Bladder microvascular endothelial cell (primary cell): ENCODE measurements around the gene STX3. TPM values are rescaled to one million over a fixed set of nuclear protein-coding genes. Genes with fewer than 3 reads are reported as not detected.

ENCODE experiments used
- total RNA-seq: library from RNA; depleted of rRNA; stranded (reverse); fragments of >200 nt; gene quantifications from 2 replicates; pipeline ENCODE4 v1.2.3, GENCODE V29; 2014

STX3 gene
- 46.1 and 101 TPM in 2 replicates for total RNA-seq

GRCh38 chr11:59754859-59755700, at the start of gene STX3:
STX3 (plus strand) TSS chr11:59755376; CDS start chr11:59755606, 230 bp downstream.

GRCh38 chr11:59713745-59714144, 41.4 kb upstream of the STX3 start, which contains the start of gene OR10V1:
OR10V1 (minus strand) TSS chr11:59713845; CDS start chr11:59713845, 0 bp downstream.

DNA sequence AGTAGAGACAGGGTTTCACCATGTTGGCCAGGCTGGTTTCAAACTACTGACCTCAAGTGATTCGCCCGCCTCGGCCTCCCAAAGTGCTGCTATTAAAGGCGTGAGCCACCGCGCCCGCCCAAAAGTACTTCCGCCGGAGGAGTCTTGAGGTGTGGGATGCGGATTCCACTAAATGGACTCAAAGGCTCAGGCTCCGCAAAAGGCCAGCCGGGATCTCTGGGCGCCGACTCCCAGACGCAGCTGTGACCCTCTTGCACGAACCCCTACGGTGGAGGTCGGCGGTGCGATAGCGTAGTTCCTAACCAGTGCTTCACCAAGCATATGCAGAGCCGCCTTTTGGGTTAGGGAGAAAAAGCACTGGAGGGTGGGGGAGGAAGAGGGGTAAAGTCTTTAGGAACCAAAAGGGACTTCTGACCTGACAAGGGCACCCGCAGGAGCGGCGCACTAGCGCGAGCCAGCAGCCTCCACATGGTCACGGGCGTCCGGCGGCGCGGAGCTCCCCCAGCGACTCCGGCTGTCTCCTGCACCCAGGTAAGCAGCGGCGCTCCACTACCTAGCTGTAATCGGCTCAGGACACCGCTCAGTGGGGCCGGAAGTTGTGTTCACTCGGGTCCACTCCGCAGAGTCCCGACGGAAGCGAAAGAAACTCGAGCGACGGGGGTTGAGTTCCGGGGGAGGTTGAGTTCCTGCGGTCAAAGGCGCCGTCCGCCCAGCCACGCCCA, 55.2 kb downstream of the STX3 start, which contains the start of gene MRPL16:
Gene MRPL16, minus strand, starts transcription at position 590 of the 722 bp plus-strand sequence. Its CDS starts 120 bp downstream, at position 470.

GRCh38 chr11:59845399-59845798, 90.2 kb downstream of the STX3 start, which contains the start of gene CBLIF:
CBLIF (minus strand) TSS chr11:59845499; CDS start chr11:59845453, 46 bp downstream.

Other genes with a start within 250 kb of the STX3 start
- not detected in 2 replicates for gene OR4D9, start 243.8 kb upstream of the STX3 start, total RNA-seq
- 23.5 and 75.8 TPM in 2 replicates for gene OSBP, start 139.6 kb upstream of the STX3 start, total RNA-seq
- 4.0 and 15.9 TPM in 2 replicates for gene PATL1, start 86.3 kb upstream of the STX3 start, total RNA-seq
- gene OR10V1, start 41.5 kb upstream of the STX3 start, total RNA-seq, result not detected in 2 replicates
- gene MRPL16, start 55.4 kb downstream of the STX3 start, total RNA-seq, result 25.5 and 34.2 TPM in 2 replicates
- gene CBLIF, start 90.1 kb downstream of the STX3 start, total RNA-seq, result not detected in 2 replicates
- gene TCN1, start 111.1 kb downstream of the STX3 start, total RNA-seq, result not detected in 2 replicates
- gene OOSP3, start 123.4 kb downstream of the STX3 start, total RNA-seq, result not detected in 2 replicates
- gene OOSP1, start 183.1 kb downstream of the STX3 start, total RNA-seq, result not detected in 2 replicates
- not detected in 2 replicates for gene OOSP4A, start 208.7 kb downstream of the STX3 start, total RNA-seq